Measurements from ENCODE around the gene FLNB.

FLNB gene

DNA sequence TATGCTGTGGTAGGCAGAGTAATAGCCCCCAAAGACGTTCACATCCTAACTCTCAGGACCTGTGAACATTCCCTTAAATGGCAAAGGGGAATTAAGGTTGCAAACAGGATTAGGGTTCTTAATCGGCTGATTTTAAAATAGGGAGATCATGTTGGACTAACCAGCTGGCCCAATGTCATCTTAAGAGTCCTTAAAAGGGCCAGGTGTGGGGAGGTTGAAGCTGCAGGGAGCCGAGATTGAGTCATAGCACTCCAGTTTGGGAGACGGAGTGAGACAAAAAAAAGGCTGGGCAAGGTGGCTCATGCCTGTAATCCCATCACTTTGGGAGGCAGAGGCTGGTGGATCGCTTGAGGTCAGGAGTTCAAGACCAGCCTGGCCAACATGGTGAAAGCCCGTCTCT is 1.6 kb upstream of the FLNB start:
- no peak for DNase-seq (ENCODE audit: low read depth in 2 of 2, low spot score in 1 of 2)

GRCh38 chr3:58009026-58009748 is 965 bp downstream of the FLNB start:
- peak in 1 of 2 donors; percentile 13 for DNase-seq (ENCODE audit: low read depth in 2 of 2, low spot score in 1 of 2)

DNA sequence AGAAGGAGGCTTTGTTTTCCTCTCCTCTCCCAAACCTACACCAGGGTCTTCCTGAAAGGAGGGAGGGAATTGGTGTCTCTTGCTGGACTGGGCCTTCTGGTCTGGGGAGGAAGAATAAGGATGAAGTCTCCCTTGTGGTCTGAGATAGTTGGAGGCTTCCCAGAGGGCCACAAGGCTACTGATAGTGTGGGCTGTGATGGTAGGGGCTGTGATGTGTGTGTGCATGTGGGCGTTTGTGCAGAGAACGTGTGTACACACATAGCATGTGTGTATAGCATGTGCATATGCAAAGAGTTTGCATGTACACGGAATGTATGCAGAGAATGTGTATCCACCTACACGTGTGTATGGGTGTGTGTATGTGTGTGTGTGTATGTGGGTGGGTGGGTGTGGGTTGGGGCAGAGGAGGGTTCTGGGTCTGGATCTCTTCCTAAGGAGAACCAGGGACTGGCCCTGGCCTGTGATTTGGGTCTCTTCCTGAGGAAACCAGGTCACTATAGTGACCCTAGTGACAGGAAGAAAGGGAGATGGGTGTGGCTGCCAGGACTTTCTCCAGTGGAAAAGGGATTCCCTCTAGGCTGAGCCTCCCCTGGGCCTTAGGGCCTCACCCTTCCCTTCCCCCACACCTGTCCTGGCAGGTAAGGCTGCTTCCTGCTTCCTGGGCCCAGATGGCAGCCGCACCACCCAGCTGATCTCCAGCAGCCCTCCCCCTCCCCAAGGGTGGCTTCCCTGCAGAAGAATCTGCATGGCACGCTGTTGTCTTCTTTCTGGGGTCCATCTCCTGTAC is 1.7 kb downstream of the FLNB start:
- no peak for DNase-seq (ENCODE audit: low read depth in 2 of 2, low spot score in 1 of 2)

DNA sequence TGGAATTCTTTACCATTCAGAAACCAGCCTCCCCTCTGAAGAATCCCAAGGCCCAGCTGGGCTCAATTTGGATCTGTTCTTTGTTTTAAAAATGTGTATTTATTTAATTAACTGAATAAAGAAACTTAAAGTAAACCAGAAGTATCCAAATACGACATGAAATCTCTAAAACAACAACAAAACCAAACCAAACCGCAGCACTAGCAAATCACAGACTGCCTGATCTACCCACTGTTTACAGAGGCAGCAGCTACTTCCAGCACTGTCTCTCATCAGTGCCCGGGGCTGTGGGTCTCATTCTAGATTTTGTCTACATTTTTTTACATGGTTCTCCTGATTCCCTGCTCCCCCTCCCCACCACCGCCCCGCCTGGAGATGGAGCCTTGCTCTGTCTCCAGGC is 2.3 kb downstream of the FLNB start:
- no peak for DNase-seq (ENCODE audit: low read depth in 2 of 2, low spot score in 1 of 2)

DNA sequence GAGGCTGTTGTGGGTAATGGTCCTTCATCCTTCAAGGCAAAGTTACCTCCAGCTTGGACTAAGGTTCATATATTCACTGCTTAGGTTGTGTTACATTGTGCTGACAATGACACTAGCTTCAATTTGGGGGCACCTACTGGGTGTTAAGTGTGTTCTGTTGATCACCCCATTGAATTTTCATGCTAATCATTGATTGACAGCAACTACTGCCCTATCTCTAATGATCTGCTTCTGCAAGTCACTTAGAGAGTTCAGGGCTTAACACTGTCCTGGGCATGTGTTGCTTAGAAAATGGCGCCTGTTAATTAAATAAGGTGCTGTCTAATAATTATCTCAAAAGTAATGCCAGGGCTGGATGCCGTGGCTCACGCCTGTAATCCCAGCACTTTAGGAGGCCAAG is 3.4 kb downstream of the FLNB start:
- no peak for DNase-seq (ENCODE audit: low read depth in 2 of 2, low spot score in 1 of 2)

DNA sequence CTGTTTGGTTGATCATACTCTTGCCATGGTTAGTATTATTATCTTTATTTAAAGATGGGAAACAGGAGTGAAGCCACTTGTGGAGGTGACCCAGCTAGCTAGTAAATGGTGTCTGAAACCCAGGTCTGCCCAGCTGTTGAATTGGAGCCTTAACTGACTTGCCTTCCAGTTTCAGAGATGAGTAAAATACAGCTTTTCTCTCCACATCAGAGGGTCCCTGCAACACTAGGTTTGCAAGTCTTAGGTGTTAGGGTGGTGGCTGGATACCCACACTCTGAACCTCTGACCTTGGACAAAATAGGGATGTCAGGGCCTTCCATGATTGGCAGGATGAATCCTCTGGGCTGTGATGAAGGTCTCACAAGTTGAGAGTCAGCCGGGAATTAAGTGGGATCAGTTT is 4.1 kb downstream of the FLNB start:
- no peak for DNase-seq (ENCODE audit: low read depth in 2 of 2, low spot score in 1 of 2)

- no peak for DNase-seq (ENCODE audit: low read depth in 2 of 2, low spot score in 1 of 2)
Measured at GRCh38 chr3:58013099-58013498, 4.9 kb downstream of the FLNB start.

DNA sequence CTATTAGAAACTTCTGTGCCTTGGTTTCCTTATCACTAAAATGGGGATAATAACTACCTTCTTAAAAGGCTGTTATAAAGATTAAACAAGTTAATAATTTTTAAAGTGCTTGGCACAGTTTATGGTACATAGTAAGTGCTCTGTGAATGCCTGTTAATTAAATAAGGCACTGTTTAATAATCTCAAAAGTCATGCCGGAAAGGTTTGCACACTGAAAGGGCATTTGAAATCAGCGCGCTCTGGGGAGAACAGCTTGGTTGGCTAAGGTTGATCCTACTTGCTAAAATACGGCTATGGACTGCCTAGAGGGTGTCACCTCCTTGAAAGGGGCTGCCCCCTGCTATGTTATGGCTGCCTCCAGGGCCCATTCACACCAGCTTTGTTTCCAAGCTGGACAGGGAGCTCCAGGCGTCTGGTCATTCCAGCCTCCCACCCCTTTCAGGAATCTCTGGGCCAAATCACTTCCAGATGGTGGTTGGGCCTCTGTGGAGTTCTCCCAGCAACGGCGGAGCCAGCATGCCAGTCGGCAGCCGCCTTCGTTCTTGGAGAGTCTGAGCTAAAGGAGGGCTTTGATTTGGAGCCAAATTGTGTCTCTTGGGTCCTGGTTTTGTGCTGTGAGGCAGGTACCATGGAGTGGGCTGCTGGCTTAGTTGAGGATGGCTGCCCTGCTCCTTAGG is 5.9 kb downstream of the FLNB start:
- no peak for DNase-seq (ENCODE audit: low read depth in 2 of 2, low spot score in 1 of 2)

DNA sequence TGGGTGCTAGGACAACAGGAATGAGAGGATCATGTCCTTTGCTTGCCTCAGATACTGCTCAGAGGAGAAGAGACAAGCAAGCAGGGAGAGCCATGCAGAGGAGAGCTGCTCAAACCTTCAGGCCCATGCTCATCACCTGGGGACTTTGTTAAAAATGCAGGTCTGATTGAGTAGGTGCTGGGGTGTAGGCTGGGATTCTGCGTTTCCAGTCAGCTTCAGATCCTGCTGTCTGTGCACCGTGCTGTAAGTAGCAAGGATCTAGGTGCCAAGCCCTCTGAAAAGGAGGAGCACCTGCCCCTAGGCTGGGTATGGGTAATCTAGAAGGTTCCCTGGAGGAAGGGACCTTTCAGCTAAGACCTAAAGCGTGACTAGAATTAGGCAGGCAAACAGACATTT is 7.3 kb downstream of the FLNB start:
- DNase-seq (ENCODE audit: low read depth in 2 of 2, low spot score in 1 of 2), result no peak

- DNase-seq (ENCODE audit: low read depth in 2 of 2, low spot score in 1 of 2), result no peak
Measured at GRCh38 chr3:58016710-58017109, 8.5 kb downstream of the FLNB start.

- DNase-seq (ENCODE audit: low read depth in 2 of 2, low spot score in 1 of 2), result no peak
Measured at GRCh38 chr3:58018892-58019742, 10.9 kb downstream of the FLNB start.

- no peak for DNase-seq (ENCODE audit: low read depth in 2 of 2, low spot score in 1 of 2)
Measured at GRCh38 chr3:58020783-58021071, 12.5 kb downstream of the FLNB start.

GRCh38 chr3:58021072-58021959 is 13.1 kb downstream of the FLNB start:
- DNase-seq (ENCODE audit: low read depth in 2 of 2, low spot score in 1 of 2), result no peak

DNA sequence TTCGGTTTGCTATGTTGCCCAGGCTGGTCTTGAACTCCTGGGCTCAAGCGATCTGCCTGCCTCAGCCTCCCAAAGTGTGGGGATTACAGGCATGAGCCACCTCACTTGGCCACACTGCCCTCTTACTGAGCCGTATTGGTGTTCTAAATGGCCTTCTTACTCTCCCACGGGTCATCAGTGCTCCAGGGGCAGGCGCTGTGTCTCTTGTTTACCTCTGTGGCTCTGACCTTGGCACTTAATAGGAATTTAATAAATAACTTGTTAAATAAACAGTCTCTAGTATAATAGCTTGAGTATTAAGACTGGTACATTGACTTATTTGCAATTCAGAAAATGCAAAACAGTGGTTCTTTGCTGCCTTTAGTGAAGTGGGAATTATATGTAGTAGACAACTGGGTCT is 13.7 kb downstream of the FLNB start:
- no peak for DNase-seq (ENCODE audit: low read depth in 2 of 2, low spot score in 1 of 2)

GRCh38 chr3:58022490-58022889 is 14.3 kb downstream of the FLNB start:
- DNase-seq (ENCODE audit: low read depth in 2 of 2, low spot score in 1 of 2), result no peak

DNA sequence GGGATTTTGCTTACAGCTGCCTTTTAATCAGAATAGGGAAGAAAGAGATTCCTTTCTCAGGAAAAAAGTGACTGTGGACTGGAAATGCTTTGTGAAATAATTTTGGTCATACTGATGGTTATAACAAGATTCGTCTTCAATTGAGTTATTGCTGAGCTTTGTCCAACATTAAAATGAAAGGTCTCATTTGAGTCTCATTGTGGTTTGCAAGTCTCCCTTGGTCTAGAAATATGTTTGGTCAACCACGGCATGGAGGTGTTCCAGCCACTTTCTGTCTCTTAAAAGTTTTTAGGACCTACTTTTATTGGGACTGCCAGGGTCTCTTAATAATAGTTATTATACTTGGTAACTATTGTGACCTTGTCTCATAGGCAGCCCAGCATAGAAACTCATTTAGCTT is 15.3 kb downstream of the FLNB start:
- no peak for DNase-seq (ENCODE audit: low read depth in 2 of 2, low spot score in 1 of 2)

GRCh38 chr3:58025406-58025805 is 17.2 kb downstream of the FLNB start:
- no peak for DNase-seq (ENCODE audit: low read depth in 2 of 2, low spot score in 1 of 2)

DNA sequence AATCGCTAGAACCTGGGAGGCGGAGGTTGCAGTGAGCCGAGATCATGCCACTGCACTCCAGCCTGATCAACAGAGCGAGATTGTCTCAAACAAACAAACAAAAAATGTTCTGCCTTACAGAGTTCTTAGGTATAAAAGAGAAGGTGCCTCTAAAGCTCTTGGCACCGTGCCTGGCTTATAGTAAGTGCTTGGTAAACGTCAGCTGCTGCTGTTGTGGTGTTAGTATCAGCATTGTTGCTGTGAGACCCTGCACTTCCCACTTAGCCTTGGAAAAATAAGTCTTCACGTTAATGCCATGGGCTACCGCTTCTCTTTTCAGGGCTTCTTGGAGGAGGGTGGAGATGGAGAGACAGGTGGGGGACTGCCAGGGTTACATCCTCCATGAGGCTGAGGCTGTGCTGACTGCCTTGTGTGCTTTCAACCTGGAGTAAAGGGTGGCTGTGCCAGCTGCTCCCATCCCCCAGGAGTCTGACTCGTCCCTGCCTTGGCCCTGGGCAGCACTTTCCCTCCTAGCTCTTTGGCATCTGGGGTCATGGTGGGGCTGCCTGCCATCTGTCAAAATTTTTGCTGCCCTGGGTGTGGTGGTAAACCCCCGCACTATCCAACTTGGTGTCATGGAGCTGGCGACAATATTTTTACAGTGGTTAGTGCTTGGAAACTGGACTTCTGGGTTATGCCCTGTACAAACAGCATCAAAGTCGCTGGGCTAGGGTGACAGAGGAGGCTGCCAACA is 17.8 kb downstream of the FLNB start:
- no peak for DNase-seq (ENCODE audit: low read depth in 2 of 2, low spot score in 1 of 2)

DNA sequence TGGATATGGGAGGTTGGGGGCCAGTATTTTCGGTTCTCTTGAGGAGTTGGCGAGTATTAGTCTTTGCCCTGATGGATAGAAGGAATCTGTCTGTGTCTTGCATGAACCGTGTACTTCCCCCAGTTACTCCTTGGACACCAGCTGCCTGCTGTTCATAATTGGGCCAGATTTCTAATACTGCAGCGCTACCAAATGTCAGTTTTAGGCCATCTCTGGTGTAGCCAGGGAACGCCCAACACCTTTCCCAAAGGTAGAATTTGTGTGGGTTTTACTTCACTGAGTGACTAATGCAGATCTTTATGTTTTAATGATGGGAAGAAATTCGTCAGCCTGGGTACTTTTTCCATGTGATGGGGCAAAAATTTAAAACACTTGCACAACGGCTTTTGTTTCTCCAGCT is 18.4 kb downstream of the FLNB start:
- DNase-seq (ENCODE audit: low read depth in 2 of 2, low spot score in 1 of 2), result no peak

Measured in stimulated activated CD8-positive, alpha-beta memory T cell treated with anti-CD3 and anti-CD28 coated beads, Interleukin-4, amount 100 ng/mL, for 1 hour (primary cell).